ENCODE results near the gene PTGES2.

GRCh38 chr9:128106940-128107467 is 20.5 kb downstream of the PTGES2 start:
- TF ChIP-seq POLR2A (IDR thresholded peaks at IDR 0.05; ENCODE audit: low read depth, low read length) (no peak), TAF1 (IDR thresholded peaks at IDR 0.05; ENCODE audit: low read depth, low read length) (no peak), POLR2AphosphoS5 (IDR thresholded peaks at IDR 0.05; ENCODE audit: low read depth, low read length) (no peak), SPI1 (IDR thresholded peaks at IDR 0.05; ENCODE audit: low read depth, low read length) (no peak)
